ENCODE results near the gene SFXN5. TPM values are rescaled to one million over a fixed set of nuclear protein-coding genes. Genes with fewer than 3 reads are reported as not detected.

SFXN5 gene
- total and polyA plus RNA-seq, 4 donors = 6.3 to 20.7 (median 14.8) TPM

DNA sequence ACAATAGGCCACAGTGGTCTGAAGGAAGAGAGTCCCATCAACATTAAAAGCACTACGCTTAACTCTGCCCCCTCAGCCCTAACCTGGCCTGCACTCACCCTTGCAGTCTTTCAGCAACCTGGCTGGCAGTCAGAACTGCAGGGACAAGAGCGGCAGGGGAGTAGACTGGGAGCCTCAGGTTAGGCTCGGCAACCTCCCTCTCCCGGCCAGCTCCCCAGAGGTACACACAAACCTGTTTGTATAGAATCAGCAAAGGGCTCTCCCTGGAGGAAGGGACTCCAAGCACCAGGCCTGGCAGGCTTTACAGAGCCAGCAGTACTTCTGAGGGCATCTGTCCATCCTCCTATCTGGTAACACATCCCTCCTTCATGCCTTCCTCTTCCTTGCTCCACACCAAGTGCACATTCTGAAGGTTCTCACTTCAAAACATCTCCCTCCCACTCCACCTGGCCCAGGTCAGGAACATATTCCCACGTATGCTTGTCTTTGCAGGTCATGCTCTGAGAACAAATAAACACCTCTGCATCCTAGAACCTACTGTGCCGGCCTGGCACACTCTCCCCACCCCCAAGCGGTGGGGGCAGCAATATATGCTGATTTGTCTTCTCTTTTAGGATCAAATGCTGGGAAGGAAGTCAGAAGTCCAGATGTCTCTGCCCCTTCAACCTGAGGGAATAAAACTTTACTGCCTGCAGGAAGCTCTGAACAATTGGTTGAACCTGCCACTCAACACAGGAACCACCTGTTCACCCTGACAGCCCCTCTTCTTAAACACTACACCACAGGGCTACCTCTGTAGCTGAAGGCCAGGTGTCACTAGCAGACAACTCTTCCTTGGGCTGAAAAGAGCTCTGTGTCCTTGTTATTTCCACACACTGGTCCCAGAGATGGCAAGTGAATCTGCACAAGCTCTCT, 12.6 kb upstream of the SFXN5 start:
- peaks cover 0 to 3% of the 10 kb centered on the region in 2 donors for H3K36me3 ChIP-seq (ENCODE audit: control insufficient read depth in 1 of 2, insufficient read depth in 2 of 2, low read length in 1 of 2)
- H3K9me3 ChIP-seq (ENCODE audit: control insufficient read depth, low read length) = no peaks in the 10 kb centered on the region
- no peak overlapping the region for H3K4me3 ChIP-seq (ENCODE audit: low read length in 2 of 2)
- DNase-seq = no peak
- WGBS, 2 donors = 50 to 56% methylated on average over 7 of the region's 7 CpGs
- no peak overlapping the region for H3K27ac ChIP-seq (ENCODE audit: low read depth in 1 of 2, low read length in 2 of 2)
- intact Hi-C loops (cut with DNase I) = loop anchor here in 1 of 2 donors (2.0 to 10.0 kb wide), 2 partner anchors 79 to 189 kb away; no protein-coding TSS in a partner anchor
- no peak for ATAC-seq (ENCODE audit: low FRiP score)
- peaks cover 0 to 2% of the 10 kb centered on the region in 2 donors for H3K4me1 ChIP-seq (ENCODE audit: control insufficient read depth in 1 of 2, insufficient read depth in 2 of 2, low read length in 2 of 2)
- H3K27me3 ChIP-seq (ENCODE audit: control insufficient read depth in 1 of 2, insufficient read depth in 2 of 2, low read length in 1 of 2) = no peaks in the 10 kb centered on the region

DNA sequence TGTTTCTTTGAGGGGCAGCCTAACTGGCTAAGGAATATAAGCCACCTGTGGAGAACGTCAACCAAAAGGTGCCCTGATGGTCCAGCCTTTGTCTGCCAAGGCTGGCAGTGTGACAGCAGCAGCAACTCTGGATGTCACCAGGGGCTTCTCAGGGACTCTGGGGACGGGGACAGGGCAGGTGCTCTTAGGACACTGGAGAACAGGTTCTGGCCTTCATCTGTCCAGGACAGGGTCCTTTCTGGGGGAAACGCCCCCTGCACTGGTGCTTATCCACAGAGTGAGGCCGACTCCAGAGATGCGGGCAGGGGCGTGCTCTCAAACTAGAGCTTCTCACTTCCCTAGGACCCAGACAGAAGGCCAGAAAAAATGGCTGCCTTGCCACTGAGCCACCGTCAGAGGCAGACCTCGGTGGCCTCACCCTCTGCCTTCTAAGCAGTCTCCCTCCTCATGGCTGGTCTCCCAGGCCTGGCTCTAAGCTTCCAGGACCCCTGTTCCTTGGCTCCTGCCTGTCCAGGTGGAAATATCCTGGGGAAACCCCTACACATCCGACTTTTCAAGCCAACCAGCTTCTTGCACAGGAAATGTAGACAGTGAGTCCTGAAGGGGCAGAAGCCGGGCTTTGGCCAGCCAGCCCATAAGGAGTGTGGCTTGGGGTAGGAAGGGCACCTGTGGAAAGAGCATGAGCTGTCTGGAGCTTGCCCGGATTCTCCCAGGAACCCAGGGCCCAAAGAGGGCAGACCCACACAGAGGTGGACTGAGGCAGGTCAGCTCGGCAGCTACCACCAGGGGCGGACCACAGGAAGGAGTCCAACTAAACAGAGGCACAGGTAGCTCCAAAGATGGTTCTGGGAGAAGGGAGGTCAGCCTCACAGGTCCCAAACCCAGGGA, 11.3 kb upstream of the SFXN5 start:
- intact Hi-C loops (cut with DNase I) = loop anchor here in 1 of 2 donors (10.0 kb wide), 1 partner anchor 188 kb away; no protein-coding TSS in a partner anchor
- Histone ChIP-seq H3K27me3 (ENCODE audit: control insufficient read depth in 1 of 2, insufficient read depth in 2 of 2, low read length in 1 of 2) (no peaks in the 10 kb centered on the region), H3K27ac (ENCODE audit: low read depth in 1 of 2, low read length in 2 of 2) (no peak overlapping the region), H3K4me3 (ENCODE audit: low read length in 2 of 2) (no peak overlapping the region), H3K9me3 (ENCODE audit: control insufficient read depth, low read length) (no peaks in the 10 kb centered on the region), H3K36me3 (ENCODE audit: control insufficient read depth in 1 of 2, insufficient read depth in 2 of 2, low read length in 1 of 2) (peaks cover 0 to 3% of the 10 kb centered on the region in 2 donors), H3K4me1 (ENCODE audit: control insufficient read depth in 1 of 2, insufficient read depth in 2 of 2, low read length in 2 of 2) (peaks cover 0 to 2% of the 10 kb centered on the region in 2 donors)
- ATAC-seq (ENCODE audit: low FRiP score) (no peak), DNase-seq (peak in 1 of 2 donors; percentile 58)
- 59% methylated on average over 13 of the region's 13 CpGs for WGBS, 2 donors

DNA sequence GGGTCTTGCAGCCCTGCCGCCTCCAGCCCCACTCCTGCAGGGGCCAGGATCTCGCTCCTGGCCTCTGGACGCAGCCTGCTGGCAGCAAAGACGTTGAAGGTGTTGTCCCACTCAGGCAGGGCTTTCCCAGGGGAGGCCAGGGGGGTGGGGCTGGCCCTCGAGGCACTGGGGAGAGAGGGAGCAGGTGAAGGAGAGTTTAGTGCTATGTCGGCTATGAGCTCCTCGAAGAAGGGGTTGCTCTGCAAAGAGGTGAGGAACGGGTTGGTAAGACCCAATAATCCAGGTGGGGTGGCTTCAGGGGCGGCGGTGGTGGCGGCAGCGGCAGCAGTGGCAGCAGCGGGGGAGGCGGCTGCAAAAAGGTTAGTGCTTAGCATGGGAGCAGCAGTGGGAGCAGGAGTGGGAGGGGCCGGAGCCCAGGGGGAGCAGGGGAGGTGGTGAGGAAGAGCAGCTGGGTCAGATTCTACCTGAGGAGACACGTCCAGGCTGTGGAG, 9.7 kb upstream of the SFXN5 start:
- peak in 1 of 2 donors; percentile 67 for DNase-seq
- no peak for ATAC-seq (ENCODE audit: low FRiP score)
- 61 to 62% methylated on average over 16 of the region's 16 CpGs for WGBS, 2 donors
- peaks cover 0 to 2% of the 10 kb centered on the region in 2 donors for H3K4me1 ChIP-seq (ENCODE audit: control insufficient read depth in 1 of 2, insufficient read depth in 2 of 2, low read length in 2 of 2)
- intact Hi-C loops (cut with DNase I) = loop anchor here in 1 of 2 donors (10.0 kb wide), 1 partner anchor 186 kb away; no protein-coding TSS in a partner anchor
- H3K36me3 ChIP-seq (ENCODE audit: control insufficient read depth in 1 of 2, insufficient read depth in 2 of 2, low read length in 1 of 2) = peaks cover 0 to 3% of the 10 kb centered on the region in 2 donors
- no peak overlapping the region for H3K27ac ChIP-seq (ENCODE audit: low read depth in 1 of 2, low read length in 2 of 2)
- no peaks in the 10 kb centered on the region for H3K27me3 ChIP-seq (ENCODE audit: control insufficient read depth in 1 of 2, insufficient read depth in 2 of 2, low read length in 1 of 2)
- no peak overlapping the region for H3K4me3 ChIP-seq (ENCODE audit: low read length in 2 of 2)
- H3K9me3 ChIP-seq (ENCODE audit: control insufficient read depth, low read length) = no peaks in the 10 kb centered on the region

DNA sequence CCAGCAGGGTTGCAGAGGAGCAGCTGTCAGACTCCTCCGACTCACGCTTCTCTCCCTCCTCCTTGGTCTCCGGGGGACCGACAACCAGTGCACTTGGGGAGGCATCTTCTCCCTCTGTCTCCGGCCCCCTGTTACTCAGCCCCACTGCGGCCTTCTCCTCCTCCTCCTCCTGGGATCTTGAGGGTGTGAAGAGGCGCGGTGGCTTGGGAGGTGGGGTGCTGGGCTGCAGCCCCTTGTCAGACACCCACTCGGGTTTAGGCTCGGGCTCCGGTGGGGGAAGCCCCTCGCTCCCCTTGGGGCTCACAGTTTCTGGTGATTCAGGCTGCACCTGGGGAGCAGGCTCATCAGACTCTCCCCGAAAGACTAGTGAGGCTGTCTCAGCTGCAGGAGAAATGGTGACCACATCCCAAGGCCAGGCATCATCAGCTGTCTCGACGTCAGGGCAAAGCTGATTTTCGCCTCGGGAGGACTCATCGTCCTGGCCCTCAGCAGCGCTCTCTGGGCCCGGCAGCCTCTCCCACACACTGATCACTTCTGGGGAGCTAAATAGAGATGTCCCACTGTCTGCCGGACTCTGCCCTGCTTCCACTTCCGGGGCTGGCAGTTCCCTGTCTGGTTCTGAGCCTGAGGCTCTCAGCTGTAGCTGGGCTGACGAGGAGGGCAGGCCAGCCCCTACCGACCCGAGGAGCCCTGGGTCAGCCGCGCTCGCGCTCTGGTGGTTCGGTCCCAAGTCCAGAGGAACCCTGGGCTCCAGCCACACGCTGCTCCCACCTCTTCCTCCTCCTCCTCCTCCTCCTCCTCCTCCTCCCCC, 9.0 kb upstream of the SFXN5 start:
- Histone ChIP-seq H3K4me1 (ENCODE audit: control insufficient read depth in 1 of 2, insufficient read depth in 2 of 2, low read length in 2 of 2) (peaks cover 0 to 2% of the 10 kb centered on the region in 2 donors), H3K27me3 (ENCODE audit: control insufficient read depth in 1 of 2, insufficient read depth in 2 of 2, low read length in 1 of 2) (no peaks in the 10 kb centered on the region), H3K9me3 (ENCODE audit: control insufficient read depth, low read length) (no peaks in the 10 kb centered on the region), H3K27ac (ENCODE audit: low read depth in 1 of 2, low read length in 2 of 2) (no peak overlapping the region), H3K4me3 (ENCODE audit: low read length in 2 of 2) (no peak overlapping the region), H3K36me3 (ENCODE audit: control insufficient read depth in 1 of 2, insufficient read depth in 2 of 2, low read length in 1 of 2) (peaks cover 0 to 5% of the 10 kb centered on the region in 2 donors)
- ATAC-seq (ENCODE audit: low FRiP score) (no peak), DNase-seq (peak in 1 of 2 donors; percentile 71)
- intact Hi-C loops (cut with DNase I) = loop anchor here in 1 of 2 donors (10.0 kb wide), 1 partner anchor 186 kb away; no protein-coding TSS in a partner anchor
- WGBS, 2 donors = 72 to 75% methylated on average over 25 to 31 of the region's 31 CpGs

DNA sequence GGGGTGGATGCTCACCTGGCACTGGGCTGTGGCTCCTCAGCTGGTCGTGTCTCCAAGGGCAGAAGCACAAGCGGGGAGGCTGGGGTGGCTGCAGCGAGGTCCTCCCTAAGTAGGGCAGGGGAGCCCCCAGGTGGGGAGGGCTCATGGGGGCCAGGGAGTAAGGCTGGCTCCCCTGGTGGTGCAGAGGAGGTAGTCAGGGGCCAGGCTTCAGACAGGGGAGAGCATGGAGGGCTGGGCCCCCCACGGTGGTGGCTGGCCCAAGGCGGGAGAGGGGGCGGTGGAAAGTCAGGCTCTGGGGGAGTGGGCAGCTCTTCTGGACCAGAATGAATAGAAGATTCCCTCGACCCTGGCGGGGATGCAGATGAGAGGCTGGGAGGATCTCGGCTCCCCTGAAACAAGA, 8.1 kb upstream of the SFXN5 start:
- Histone ChIP-seq H3K36me3 (ENCODE audit: control insufficient read depth in 1 of 2, insufficient read depth in 2 of 2, low read length in 1 of 2) (peaks cover 0 to 6% of the 10 kb centered on the region in 2 donors), H3K9me3 (ENCODE audit: control insufficient read depth, low read length) (no peaks in the 10 kb centered on the region), H3K4me3 (ENCODE audit: low read length in 2 of 2) (no peak overlapping the region), H3K27ac (ENCODE audit: low read depth in 1 of 2, low read length in 2 of 2) (no peak overlapping the region), H3K27me3 (ENCODE audit: control insufficient read depth in 1 of 2, insufficient read depth in 2 of 2, low read length in 1 of 2) (no peaks in the 10 kb centered on the region), H3K4me1 (ENCODE audit: control insufficient read depth in 1 of 2, insufficient read depth in 2 of 2, low read length in 2 of 2) (no peaks in the 10 kb centered on the region)
- ATAC-seq (ENCODE audit: low FRiP score) (no peak), DNase-seq (peak in 1 of 2 donors; percentile 56)
- WGBS, 2 donors = 85 to 86% methylated on average over 9 of the region's 9 CpGs
- intact Hi-C loops (cut with DNase I) = loop anchor here in 1 of 2 donors (10.0 kb wide), 1 partner anchor 185 kb away; no protein-coding TSS in a partner anchor

DNA sequence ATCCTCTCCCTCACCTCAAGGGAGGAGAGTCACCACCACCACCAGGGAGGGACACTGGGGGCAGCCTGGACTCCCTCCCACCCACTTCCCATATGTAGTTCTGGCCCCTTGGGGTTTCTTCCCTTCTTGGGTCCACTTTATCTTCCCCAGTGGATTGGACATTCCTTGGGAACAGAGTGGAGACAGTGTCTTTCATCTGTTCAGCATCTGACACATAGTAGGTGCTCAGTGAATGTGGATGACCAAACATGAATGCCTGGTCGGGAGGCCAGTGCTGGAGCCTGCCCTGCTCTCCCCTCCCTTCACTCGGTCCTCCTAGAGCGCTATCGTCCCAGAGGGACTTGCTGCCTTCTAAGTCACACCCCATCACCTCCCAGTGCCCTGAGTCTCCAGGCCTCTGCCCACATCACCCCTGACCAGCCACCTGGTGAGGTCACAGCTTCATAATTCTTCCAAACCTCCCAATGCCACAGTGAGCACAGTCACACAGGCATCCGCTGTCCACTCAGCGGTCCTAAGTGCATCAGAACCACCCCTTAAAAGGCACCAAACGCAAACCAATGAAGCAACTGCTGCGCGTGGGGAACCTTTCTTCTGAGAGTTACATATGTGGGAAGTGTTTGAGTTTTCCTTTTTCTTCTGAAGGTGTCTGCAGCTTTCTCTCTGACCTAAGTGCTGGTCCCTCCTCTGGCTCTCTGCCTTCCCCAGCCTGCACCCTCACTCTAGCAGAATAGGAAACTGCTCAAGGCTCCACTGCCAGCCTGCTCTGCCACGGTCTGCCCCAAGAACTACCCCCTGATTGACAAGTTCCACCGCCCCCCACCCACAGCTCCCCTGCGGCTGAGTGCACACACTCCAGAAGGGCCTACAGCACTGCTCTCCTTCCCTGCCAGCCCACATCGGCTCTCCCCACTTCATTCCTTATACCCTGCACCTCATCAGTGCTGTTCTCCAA, 7.2 kb upstream of the SFXN5 start:
- ATAC-seq (ENCODE audit: low FRiP score) = no peak
- intact Hi-C loops (cut with DNase I) = no loop called here
- H3K9me3 ChIP-seq (ENCODE audit: control insufficient read depth, low read length) = no peaks in the 10 kb centered on the region
- H3K4me1 ChIP-seq (ENCODE audit: control insufficient read depth in 1 of 2, insufficient read depth in 2 of 2, low read length in 2 of 2) = no peaks in the 10 kb centered on the region
- H3K4me3 ChIP-seq (ENCODE audit: low read length in 2 of 2) = no peak overlapping the region
- WGBS, 2 donors = 65 to 67% methylated on average over 13 of the region's 13 CpGs
- peaks cover 0 to 6% of the 10 kb centered on the region in 2 donors for H3K36me3 ChIP-seq (ENCODE audit: control insufficient read depth in 1 of 2, insufficient read depth in 2 of 2, low read length in 1 of 2)
- no peaks in the 10 kb centered on the region for H3K27me3 ChIP-seq (ENCODE audit: control insufficient read depth in 1 of 2, insufficient read depth in 2 of 2, low read length in 1 of 2)
- H3K27ac ChIP-seq (ENCODE audit: low read depth in 1 of 2, low read length in 2 of 2) = no peak overlapping the region
- DNase-seq = peak in 1 of 2 donors; percentile 48

DNA sequence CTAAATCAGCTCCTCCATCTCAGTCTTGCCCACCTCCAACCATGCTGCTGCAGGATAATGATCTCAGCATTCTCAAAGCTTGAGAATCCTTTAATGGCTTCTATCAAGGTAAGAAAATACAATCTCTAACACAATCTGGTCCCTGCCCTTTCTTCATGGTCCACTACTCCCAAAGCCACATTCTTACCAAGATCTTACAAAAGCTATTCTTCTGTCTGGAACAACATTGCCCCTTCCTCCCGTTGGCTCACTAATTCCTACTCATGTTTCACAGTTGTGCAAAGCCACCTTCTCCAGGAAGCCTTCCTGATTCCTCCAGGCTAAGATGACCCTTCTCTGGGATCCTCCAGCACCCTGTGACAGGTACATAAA, 5.9 kb upstream of the SFXN5 start:
- DNase-seq (no peak), ATAC-seq (ENCODE audit: low FRiP score) (no peak)
- Histone ChIP-seq H3K36me3 (ENCODE audit: control insufficient read depth in 1 of 2, insufficient read depth in 2 of 2, low read length in 1 of 2) (peaks cover 0 to 6% of the 10 kb centered on the region in 2 donors), H3K27me3 (ENCODE audit: control insufficient read depth in 1 of 2, insufficient read depth in 2 of 2, low read length in 1 of 2) (no peaks in the 10 kb centered on the region), H3K4me1 (ENCODE audit: control insufficient read depth in 1 of 2, insufficient read depth in 2 of 2, low read length in 2 of 2) (no peaks in the 10 kb centered on the region), H3K9me3 (ENCODE audit: control insufficient read depth, low read length) (no peaks in the 10 kb centered on the region), H3K27ac (ENCODE audit: low read depth in 1 of 2, low read length in 2 of 2) (no peak overlapping the region), H3K4me3 (ENCODE audit: low read length in 2 of 2) (no peak overlapping the region)
- 64 to 75% methylated on average over 1 of the region's 1 CpG for WGBS, 2 donors
- intact Hi-C loops (cut with DNase I) = no loop called here
